Measurements from ENCODE around the gene ATG13. TPM values are rescaled to one million over a fixed set of nuclear protein-coding genes. Genes with fewer than 3 reads are reported as not detected.

ATG13 gene
- total RNA-seq, 1 donor from 2014 or later: 87.7 TPM

DNA sequence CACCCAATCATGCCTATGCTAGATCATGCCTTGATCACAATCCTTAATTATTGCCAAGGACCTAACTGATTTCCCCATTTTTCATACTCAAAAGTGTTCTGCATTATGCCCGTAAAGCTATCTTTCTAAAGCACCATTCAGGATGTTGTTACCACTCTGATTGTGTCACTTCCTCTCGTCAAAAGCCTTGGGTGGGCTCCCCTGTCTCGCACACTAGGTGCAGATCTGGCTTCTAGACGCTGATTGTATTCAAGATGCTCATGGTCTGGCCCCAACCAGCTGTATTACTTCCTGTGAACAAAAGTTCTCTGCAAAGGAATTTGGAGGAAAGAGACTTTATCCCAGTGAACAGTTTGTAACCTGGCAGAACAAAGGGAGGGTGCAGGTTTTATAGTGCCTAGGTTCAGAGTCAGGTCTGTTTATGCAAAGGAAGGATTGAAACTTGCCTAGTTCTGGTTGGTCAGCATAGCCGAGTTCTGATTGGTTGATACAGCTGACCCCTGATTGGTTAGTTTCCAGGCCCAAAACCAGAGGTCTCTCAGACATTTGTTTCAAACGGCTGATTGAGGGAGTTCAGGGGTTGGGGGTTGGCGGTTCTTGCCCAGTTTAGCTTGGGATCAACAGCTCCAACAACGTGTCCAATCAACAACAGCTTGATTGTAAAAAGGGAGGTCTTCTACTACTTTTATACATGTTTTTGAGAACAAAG is 25.4 kb downstream of the ATG13 start:
- TF ChIP-seq, protein P1, sequence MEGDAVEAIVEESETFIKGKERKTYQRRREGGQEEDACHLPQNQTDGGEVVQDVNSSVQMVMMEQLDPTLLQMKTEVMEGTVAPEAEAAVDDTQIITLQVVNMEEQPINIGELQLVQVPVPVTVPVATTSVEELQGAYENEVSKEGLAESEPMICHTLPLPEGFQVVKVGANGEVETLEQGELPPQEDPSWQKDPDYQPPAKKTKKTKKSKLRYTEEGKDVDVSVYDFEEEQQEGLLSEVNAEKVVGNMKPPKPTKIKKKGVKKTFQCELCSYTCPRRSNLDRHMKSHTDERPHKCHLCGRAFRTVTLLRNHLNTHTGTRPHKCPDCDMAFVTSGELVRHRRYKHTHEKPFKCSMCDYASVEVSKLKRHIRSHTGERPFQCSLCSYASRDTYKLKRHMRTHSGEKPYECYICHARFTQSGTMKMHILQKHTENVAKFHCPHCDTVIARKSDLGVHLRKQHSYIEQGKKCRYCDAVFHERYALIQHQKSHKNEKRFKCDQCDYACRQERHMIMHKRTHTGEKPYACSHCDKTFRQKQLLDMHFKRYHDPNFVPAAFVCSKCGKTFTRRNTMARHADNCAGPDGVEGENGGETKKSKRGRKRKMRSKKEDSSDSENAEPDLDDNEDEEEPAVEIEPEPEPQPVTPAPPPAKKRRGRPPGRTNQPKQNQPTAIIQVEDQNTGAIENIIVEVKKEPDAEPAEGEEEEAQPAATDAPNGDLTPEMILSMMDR (IDR thresholded peaks at IDR 0.05; ENCODE audit: partially characterized antibody, unreplicated experiment): no peak
- no peaks in the 10 kb centered on the region for H3K4me1 Mint-ChIP-seq (ENCODE audit: low read depth, unreplicated experiment)
- no peaks in the 10 kb centered on the region for H3K9me3 Mint-ChIP-seq (ENCODE audit: unreplicated experiment)
- no peak overlapping the region for H3K4me3 Mint-ChIP-seq (ENCODE audit: unreplicated experiment)
- H3K27me3 Mint-ChIP-seq (ENCODE audit: unreplicated experiment): peaks cover 2% of the 10 kb centered on the region
- peaks cover 4% of the 10 kb centered on the region for H3K36me3 Mint-ChIP-seq (ENCODE audit: unreplicated experiment)
- DNase-seq: no peak
- no peak overlapping the region for H3K27ac Mint-ChIP-seq (ENCODE audit: unreplicated experiment)

DNA sequence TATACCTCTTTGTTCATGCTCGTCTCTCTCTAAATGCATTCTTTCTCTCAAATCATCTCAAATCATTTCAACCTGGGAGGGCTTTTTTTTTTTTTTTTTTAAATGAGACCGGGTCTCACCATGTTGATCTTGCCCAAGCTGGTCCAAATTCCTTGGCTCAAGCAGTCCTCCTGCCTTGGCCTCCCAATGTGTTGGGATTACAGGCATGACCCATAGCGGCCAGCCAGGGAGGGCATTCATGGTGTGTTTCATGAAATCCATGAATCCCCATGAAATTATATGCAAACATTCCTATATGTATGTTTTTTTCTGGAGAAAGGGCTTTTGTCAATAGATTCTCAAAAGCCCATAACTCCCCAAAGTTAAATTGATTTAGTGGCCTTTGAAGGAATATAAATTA is 26.2 kb downstream of the ATG13 start:
- Mint-ChIP-seq H3K27me3 (ENCODE audit: unreplicated experiment) (peaks cover 2% of the 10 kb centered on the region), H3K9me3 (ENCODE audit: unreplicated experiment) (no peaks in the 10 kb centered on the region), H3K4me1 (ENCODE audit: low read depth, unreplicated experiment) (no peaks in the 10 kb centered on the region), H3K4me3 (ENCODE audit: unreplicated experiment) (no peak overlapping the region), H3K27ac (ENCODE audit: unreplicated experiment) (no peak overlapping the region), H3K36me3 (ENCODE audit: unreplicated experiment) (peaks cover 4% of the 10 kb centered on the region)
- TF ChIP-seq, protein P1 (IDR thresholded peaks at IDR 0.05; ENCODE audit: partially characterized antibody, unreplicated experiment): no peak
- DNase-seq: no peak

DNA sequence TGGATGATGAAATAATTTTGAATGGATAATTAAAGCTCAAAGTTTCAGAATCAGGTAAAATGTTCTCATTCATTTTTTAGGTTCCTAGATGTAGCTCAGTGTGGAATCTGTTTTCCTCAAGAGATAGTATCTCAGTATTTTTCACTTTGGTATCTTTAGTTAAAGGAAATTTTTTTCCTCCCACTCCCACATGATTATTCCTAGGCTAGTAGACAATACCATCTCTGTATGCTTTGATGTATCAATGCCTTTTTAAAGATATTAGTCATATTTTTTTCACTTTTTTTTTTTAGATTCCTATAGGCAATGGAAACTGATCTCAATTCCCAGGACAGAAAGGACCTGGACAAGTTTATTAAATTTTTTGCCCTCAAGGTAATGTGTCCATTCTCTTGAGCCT is 26.6 kb downstream of the ATG13 start:
- DNase-seq: no peak
- peaks cover 4% of the 10 kb centered on the region for H3K36me3 Mint-ChIP-seq (ENCODE audit: unreplicated experiment)
- H3K9me3 Mint-ChIP-seq (ENCODE audit: unreplicated experiment): no peaks in the 10 kb centered on the region
- TF ChIP-seq, protein P1 (IDR thresholded peaks at IDR 0.05; ENCODE audit: partially characterized antibody, unreplicated experiment): no peak
- H3K4me1 Mint-ChIP-seq (ENCODE audit: low read depth, unreplicated experiment): no peaks in the 10 kb centered on the region
- peaks cover 2% of the 10 kb centered on the region for H3K27me3 Mint-ChIP-seq (ENCODE audit: unreplicated experiment)
- H3K4me3 Mint-ChIP-seq (ENCODE audit: unreplicated experiment): no peak overlapping the region
- H3K27ac Mint-ChIP-seq (ENCODE audit: unreplicated experiment): no peak overlapping the region

DNA sequence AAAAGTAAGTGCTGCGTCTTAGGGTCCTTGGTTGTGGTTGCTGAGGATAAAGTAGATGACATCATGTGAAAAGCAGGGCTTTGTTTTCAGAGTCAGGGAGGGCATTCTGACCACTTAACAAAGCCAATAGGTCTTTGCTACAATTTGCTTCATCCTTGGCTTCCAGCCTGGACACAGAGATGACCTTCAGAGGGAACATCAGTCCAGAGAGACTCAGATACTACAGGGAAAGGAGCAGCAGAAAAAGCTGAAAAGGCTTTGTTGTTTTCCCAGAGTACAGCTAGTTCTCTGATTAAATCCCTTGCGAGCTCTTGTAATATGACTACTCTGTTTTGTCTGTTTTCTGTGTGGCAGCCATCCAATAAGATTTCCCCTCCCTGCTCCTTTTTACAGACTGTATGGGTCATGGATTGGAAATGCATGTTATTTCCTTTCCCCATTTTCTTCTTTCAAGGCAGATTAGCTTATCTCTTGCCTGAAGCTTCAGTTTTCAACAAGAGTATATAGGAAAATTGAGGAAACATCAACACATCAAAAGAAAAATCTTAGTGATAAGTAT is 31.9 kb downstream of the ATG13 start:
- no peaks in the 10 kb centered on the region for H3K9me3 Mint-ChIP-seq (ENCODE audit: unreplicated experiment)
- no peak for DNase-seq
- H3K4me3 Mint-ChIP-seq (ENCODE audit: unreplicated experiment): no peak overlapping the region
- peaks cover 5% of the 10 kb centered on the region for H3K36me3 Mint-ChIP-seq (ENCODE audit: unreplicated experiment)
- TF ChIP-seq, protein P1 (IDR thresholded peaks at IDR 0.05; ENCODE audit: partially characterized antibody, unreplicated experiment): no peak
- no peaks in the 10 kb centered on the region for H3K4me1 Mint-ChIP-seq (ENCODE audit: low read depth, unreplicated experiment)
- H3K27ac Mint-ChIP-seq (ENCODE audit: unreplicated experiment): peak overlapping the region; percentile 77
- H3K27me3 Mint-ChIP-seq (ENCODE audit: unreplicated experiment): no peaks in the 10 kb centered on the region

DNA sequence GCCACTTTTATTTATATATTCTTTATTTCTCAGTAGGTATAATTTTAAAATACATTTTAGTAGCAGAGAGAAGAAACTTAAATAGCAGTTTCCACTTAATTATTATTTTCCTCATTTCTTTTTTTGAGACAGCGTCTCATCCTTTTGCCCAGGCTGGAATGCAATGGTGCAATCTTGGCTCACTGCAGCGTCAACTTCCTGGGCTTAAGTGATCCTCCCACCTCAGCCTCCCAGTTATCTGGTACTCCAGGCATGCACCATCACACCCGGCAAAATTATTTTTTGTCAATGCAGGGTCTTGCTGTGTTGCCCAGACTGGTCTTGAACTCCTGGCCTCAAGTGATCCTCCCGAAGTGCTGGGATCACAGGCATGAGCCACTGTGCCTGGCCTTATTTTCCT is 38.3 kb downstream of the ATG13 start:
- no peak overlapping the region for H3K4me3 Mint-ChIP-seq (ENCODE audit: unreplicated experiment)
- H3K36me3 Mint-ChIP-seq (ENCODE audit: unreplicated experiment): peaks cover 9% of the 10 kb centered on the region
- no peak for DNase-seq
- no peak overlapping the region for H3K27ac Mint-ChIP-seq (ENCODE audit: unreplicated experiment)
- TF ChIP-seq, protein P1 (IDR thresholded peaks at IDR 0.05; ENCODE audit: partially characterized antibody, unreplicated experiment): no peak
- H3K9me3 Mint-ChIP-seq (ENCODE audit: unreplicated experiment): no peaks in the 10 kb centered on the region
- no peaks in the 10 kb centered on the region for H3K27me3 Mint-ChIP-seq (ENCODE audit: unreplicated experiment)
- H3K4me1 Mint-ChIP-seq (ENCODE audit: low read depth, unreplicated experiment): no peaks in the 10 kb centered on the region

Measured in glutamatergic neuron (in vitro differentiated cells).